Esophagus squamous epithelium (tissue), 5 donors: Measurements from ENCODE around the gene MEGF6. TPM values are rescaled to one million over a fixed set of nuclear protein-coding genes. Genes with fewer than 3 reads are reported as not detected.

Experiments
- DNase-seq: peaks from one replicate; lab custom pipeline; 2025; lab: John Stamatoyannopoulos, UW
- H3K27ac ChIP-seq, 4 donors: fragments of 200-600 bp; sonication (generic); one replicate each; pipeline ENCODE4 v1.5.1; 2016 to 2019; ENCODE audit warnings: mild to moderate bottlenecking in 1 of 4
- H3K27me3 ChIP-seq, 4 donors: fragments of 200-600 bp; sonication (generic); 1 replicate in 3 of 4; 2 replicates in 1 of 4; pipeline versions ENCODE4 v1.5.1 to v1.6.0; 2017 to 2021; ENCODE audit warnings: antibody characterized with exemption in 1 of 4
- H3K36me3 ChIP-seq, 3 donors: fragments of 200-600 bp; sonication (generic); one replicate each; pipeline ENCODE4 v1.5.1; 2016 to 2019
- H3K4me1 ChIP-seq, 3 donors: fragments of 200-600 bp; sonication (generic); one replicate each; pipeline ENCODE4 v1.5.1; 2017 to 2019
- H3K4me3 ChIP-seq, 4 donors: fragments of 200-600 bp; sonication (generic); 1 replicate in 3 of 4; 2 replicates in 1 of 4; pipeline ENCODE4 v1.5.1; 2016 to 2019; ENCODE audit warnings: mild to moderate bottlenecking in 2 of 4, moderate library complexity in 1 of 4
- H3K9me3 ChIP-seq, 3 donors: fragments of 200-600 bp; sonication (generic); one replicate each; pipeline ENCODE4 v1.5.1; 2016 to 2019
- CTCF ChIP-seq, 6 experiments: fragments of 450-650 bp in 4 of 6; fragments of 200-600 bp in 2 of 6; sonication (generic) in 2 of 6; IDR thresholded peaks; one replicate each; pipeline ENCODE4 v1.5.1; 2016 to 2019; ENCODE audit warnings: antibody characterized with exemption in 6 of 6, mild to moderate bottlenecking in 4 of 6, moderate library complexity in 4 of 6
- POLR2A ChIP-seq, 4 donors: fragments of 450-650 bp; IDR thresholded peaks; one replicate each; pipeline ENCODE4 v1.6.1; 2017; ENCODE audit warnings: antibody characterized with exemption in 4 of 4, mild to moderate bottlenecking in 4 of 4, moderate library complexity in 3 of 4
- WGBS, 2 donors: methylation state at CpG; one replicate each; pipeline ENCODE4 v1.1.5; 2018; 5-methylcytosine and 5-hydroxymethylcytosine counted together
- intact Hi-C: fragments of 100-400 bp; cut with DNase I; formaldehyde crosslinking; loops from one replicate; pipeline ENCODE4 v1.15.0; 2022
- total RNA-seq, 4 donors: library from RNA; depleted of rRNA; stranded (reverse); fragments of >200 nt; gene quantifications; one replicate each; pipeline ENCODE4 v1.1.0, GENCODE V29; 2016
- donor health status: DM: yes; HTN: yes; CAD: no.

MEGF6 gene
- total RNA-seq, 4 donors from 2014 or later: 8.8 to 27.1 (median 16.8) TPM

GRCh38 chr1:3640121-3640837 lies 29.0 kb upstream of the MEGF6 start:
- WGBS, 2 donors: 87 to 97% methylated on average over 4 to 9 of the region's 36 CpGs
- no peaks in the 10 kb centered on the region for H3K9me3 ChIP-seq
- H3K4me1 ChIP-seq: no peaks in the 10 kb centered on the region
- TF ChIP-seq CTCF (IDR thresholded peaks at IDR 0.05) (no peak), POLR2A (IDR thresholded peaks at IDR 0.05) (no peak)
- no peak for DNase-seq
- intact Hi-C loops: no loop called here
- H3K27ac ChIP-seq: no peak overlapping the region
- no peak overlapping the region for H3K4me3 ChIP-seq
- no peaks in the 10 kb centered on the region for H3K27me3 ChIP-seq
- peaks cover 16 to 93% (median 21%) of the 10 kb centered on the region in 3 donors for H3K36me3 ChIP-seq

- Histone ChIP-seq H3K4me1 (no peaks in the 10 kb centered on the region), H3K27me3 (no peaks in the 10 kb centered on the region), H3K36me3 (peaks cover 19 to 93% (median 26%) of the 10 kb centered on the region in 3 donors), H3K4me3 (no peak overlapping the region), H3K27ac (no peak overlapping the region), H3K9me3 (no peaks in the 10 kb centered on the region)
- DNase-seq: no peak
- 93 to 96% methylated on average over 3 to 12 of the region's 23 CpGs for WGBS, 2 donors
- TF ChIP-seq CTCF (IDR thresholded peaks at IDR 0.05): no peak
- no peak for TF ChIP-seq POLR2A (IDR thresholded peaks at IDR 0.05)
- intact Hi-C loops: no loop called here
Observed at GRCh38 chr1:3639397-3639911, 28.1 kb upstream of the MEGF6 start.

- H3K36me3 ChIP-seq: peaks cover 19 to 98% (median 31%) of the 10 kb centered on the region in 3 donors
- H3K9me3 ChIP-seq: no peaks in the 10 kb centered on the region
- intact Hi-C loops: no loop called here
- 93 to 96% methylated on average over 15 of the region's 15 CpGs for WGBS, 2 donors
- H3K27me3 ChIP-seq: no peaks in the 10 kb centered on the region
- H3K4me3 ChIP-seq: no peak overlapping the region
- no peak overlapping the region for H3K27ac ChIP-seq
- no peak for DNase-seq
- TF ChIP-seq CTCF (IDR thresholded peaks at IDR 0.05) (no peak), POLR2A (IDR thresholded peaks at IDR 0.05) (no peak)
- no peaks in the 10 kb centered on the region for H3K4me1 ChIP-seq
Observed at GRCh38 chr1:3638676-3639075, 27.4 kb upstream of the MEGF6 start.

GRCh38 chr1:3638027-3638426 lies 26.7 kb upstream of the MEGF6 start:
- H3K27me3 ChIP-seq: no peaks in the 10 kb centered on the region
- DNase-seq: no peak
- WGBS, 2 donors: 64 to 93% methylated on average over 5 to 12 of the region's 12 CpGs
- intact Hi-C loops: no loop called here
- no peaks in the 10 kb centered on the region for H3K4me1 ChIP-seq
- no peak overlapping the region for H3K27ac ChIP-seq
- no peaks in the 10 kb centered on the region for H3K9me3 ChIP-seq
- peaks cover 19 to 100% (median 31%) of the 10 kb centered on the region in 3 donors for H3K36me3 ChIP-seq
- TF ChIP-seq POLR2A (IDR thresholded peaks at IDR 0.05): no peak
- TF ChIP-seq CTCF (IDR thresholded peaks at IDR 0.05): no peak
- no peak overlapping the region for H3K4me3 ChIP-seq

GRCh38 chr1:3636531-3636930 lies 25.2 kb upstream of the MEGF6 start:
- H3K4me3 ChIP-seq: no peak overlapping the region
- no peak for DNase-seq
- H3K27me3 ChIP-seq: no peaks in the 10 kb centered on the region
- intact Hi-C loops: no loop called here
- WGBS, 2 donors: 93 to 94% methylated on average over 6 to 11 of the region's 11 CpGs
- peaks cover 4 to 13% (median 5%) of the 10 kb centered on the region in 3 donors for H3K4me1 ChIP-seq
- H3K27ac ChIP-seq: no peak overlapping the region
- H3K36me3 ChIP-seq: peaks cover 19 to 100% (median 31%) of the 10 kb centered on the region in 3 donors
- H3K9me3 ChIP-seq: no peaks in the 10 kb centered on the region
- no peak for TF ChIP-seq POLR2A (IDR thresholded peaks at IDR 0.05)
- no peak for TF ChIP-seq CTCF (IDR thresholded peaks at IDR 0.05)
